B cell (primary cell): Measurements from ENCODE around the gene PDK1. TPM values are rescaled to one million over a fixed set of nuclear protein-coding genes. Genes with fewer than 3 reads are reported as not detected.

ENCODE experiments used
- ATAC-seq: fragments of 200-7000 bp; cut with Tn5 transposase; one replicate; pipeline ENCODE4 v1.10.0; 2021; ENCODE audit warnings: low read depth, mild to moderate bottlenecking, moderate number of reproducible peaks, moderate library complexity
- CTCF ChIA-PET: fragments of 350-600 bp; sonication (Branson Sonifier 250); formaldehyde crosslinking; loops from one replicate; lab custom pipeline; 2021; ENCODE audit warnings: antibody characterized with exemption, inconsistent platforms; lab: Charles Lee
- POLR2A ChIA-PET: fragments of 350-600 bp; sonication (Branson Sonifier 250); formaldehyde crosslinking; loops from one replicate; lab custom pipeline; 2021; ENCODE audit warnings: antibody characterized with exemption; lab: Charles Lee
- DNase-seq: peaks from one replicate; pipeline ENCODE4 v3.0.0; 2013
- H2AFZ ChIP-seq: 2 replicates; pipeline ENCODE4 v1.6.1; 2012; ENCODE audit warnings: mild to moderate bottlenecking, low read depth, low read length; ENCODE audit not compliant: insufficient read depth, poor library complexity, severe bottlenecking
- H3K27ac ChIP-seq, 2 donors: 1 replicate in 1 of 2; 2 replicates in 1 of 2; pipeline ENCODE4 v1.5.1; 2012 to 2013; ENCODE audit warnings: low read length in 2 of 2, mild to moderate bottlenecking in 2 of 2, moderate library complexity in 1 of 2
- H3K27me3 ChIP-seq, 4 experiments: fragments of 200-600 bp in 1 of 4; sonication (generic) in 1 of 4; replicated peaks in 1 of 4; 1 replicate in 2 of 4; 2 replicates in 2 of 4; pipeline versions ENCODE4 v1.6.1 to v1.7.0; 2013 to 2016; ENCODE audit warnings: low read length in 3 of 4, mild to moderate bottlenecking in 2 of 4, mixed read lengths in 1 of 4, moderate library complexity in 1 of 4; ENCODE audit not compliant: insufficient read depth in 4 of 4, control insufficient read depth in 3 of 4; ENCODE audit errors: control extremely low read depth in 1 of 4
- H3K36me3 ChIP-seq, 2 experiments: replicated peaks in 1 of 2; 1 replicate in 1 of 2; 2 replicates in 1 of 2; pipeline versions ENCODE4 v1.6.1 to v1.7.1; 2013; ENCODE audit warnings: low read length in 1 of 2; ENCODE audit not compliant: insufficient read depth in 2 of 2, control insufficient read depth in 1 of 2; ENCODE audit errors: control extremely low read depth in 1 of 2, extremely low read depth in 1 of 2
- H3K4me1 ChIP-seq, 2 donors: fragments of 200-600 bp in 1 of 2; sonication (generic) in 1 of 2; 1 replicate in 1 of 2; 2 replicates in 1 of 2; pipeline versions ENCODE4 v1.5.1 to v1.6.1; 2013 to 2017; ENCODE audit warnings: low read length in 2 of 2; ENCODE audit not compliant: control insufficient read depth in 2 of 2, insufficient read depth in 2 of 2
- H3K4me2 ChIP-seq: replicated peaks from 2 replicates; pipeline ENCODE3; 2012; ENCODE audit warnings: mild to moderate bottlenecking, low read depth, low read length; ENCODE audit not compliant: poor library complexity, severe bottlenecking
- H3K4me3 ChIP-seq, 5 experiments: fragments of 200-600 bp in 1 of 5; sonication (generic) in 1 of 5; 1 replicate in 3 of 5; 2 replicates in 2 of 5; pipeline versions ENCODE4 v1.5.1 to v1.7.0; 2011 to 2016; ENCODE audit warnings: low read length in 4 of 5, mild to moderate bottlenecking in 4 of 5, low read depth in 2 of 5, control low read depth in 1 of 5, moderate library complexity in 1 of 5; ENCODE audit not compliant: insufficient read depth in 1 of 5; ENCODE audit errors: control extremely low read depth in 1 of 5, extremely low read depth in 1 of 5
- H3K79me2 ChIP-seq: fragments of 200-600 bp; sonication (generic); one replicate; pipeline ENCODE4 v1.6.0; 2016; ENCODE audit warnings: low read length; ENCODE audit not compliant: control insufficient read depth, insufficient read depth
- H3K9ac ChIP-seq: fragments of 200-600 bp; sonication (generic); 2 replicates; pipeline ENCODE4 v1.6.1; 2017; ENCODE audit warnings: mild to moderate bottlenecking, low read length, moderate library complexity
- H3K9me3 ChIP-seq, 3 donors: one replicate each; pipeline versions ENCODE4 v1.6.1 to v1.7.1; 2013; ENCODE audit warnings: low read length in 2 of 3; ENCODE audit not compliant: control insufficient read depth in 2 of 3, insufficient read depth in 1 of 3; ENCODE audit errors: control extremely low read depth in 1 of 3
- H4K20me1 ChIP-seq: 2 replicates; pipeline ENCODE4 v1.6.0; 2012; ENCODE audit warnings: mild to moderate bottlenecking, low read length; ENCODE audit not compliant: insufficient read depth, control insufficient read depth, poor library complexity, severe bottlenecking
- H3K27ac Mint-ChIP-seq: one replicate; pipeline ENCODE4 v1.8.0; 2021; ENCODE audit warnings: mixed read lengths
- H3K27me3 Mint-ChIP-seq: one replicate; pipeline ENCODE4 v1.8.0; 2021; ENCODE audit warnings: mixed read lengths
- H3K4me1 Mint-ChIP-seq: one replicate; pipeline ENCODE4 v1.8.0; 2021; ENCODE audit warnings: mixed read lengths
- H3K4me3 Mint-ChIP-seq: one replicate; pipeline ENCODE4 v1.8.0; 2021; ENCODE audit warnings: mixed read lengths
- H3K9me3 Mint-ChIP-seq: one replicate; pipeline ENCODE4 v1.8.0; 2022; ENCODE audit warnings: mixed read lengths; ENCODE audit not compliant: insufficient read depth
- CTCF ChIP-seq: fragments of 200-600 bp; IDR thresholded peaks from one replicate; pipeline ENCODE4 v1.8.0; 2022; ENCODE audit warnings: antibody characterized with exemption, mild to moderate bottlenecking
- EZH2 ChIP-seq: IDR thresholded peaks from 2 replicates; pipeline ENCODE4 v1.6.1; 2012; ENCODE audit warnings: borderline replicate concordance, low read depth, mild to moderate bottlenecking, moderate library complexity, low read length; ENCODE audit not compliant: insufficient read depth, poor library complexity, severe bottlenecking
- WGBS: methylation state at CpG from one replicate; pipeline ENCODE4 v1.1.5; 2013; ENCODE audit warnings: missing lambda C conversion rate; ENCODE audit not compliant: insufficient coverage; 5-methylcytosine and 5-hydroxymethylcytosine counted together
- intact Hi-C: fragments of 100-400 bp; cut with micrococcal nuclease; formaldehyde crosslinking; loops from one replicate; pipeline ENCODE4 v1.10.0; 2022
- polyA plus RNA-seq: library from polyadenylated mRNA; depleted of rRNA; stranded (reverse); fragments of >200 nt; gene quantifications from 2 replicates; pipeline ENCODE4 v1.2.3, GENCODE V29; 2012
- total RNA-seq, 2 donors: library from RNA; stranded (reverse); fragments of 120-200 nt in 1 of 2; gene quantifications; 1 replicate in 1 of 2; 2 replicates in 1 of 2; pipeline versions ENCODE4 v1.2.3 to v1.2.4, GENCODE V29; 2013 to 2022

The PDK1 gene
- total and polyA plus RNA-seq, 2 donors (not counting 1 experiment from before 2014, with no cell fraction given), result 12.5 to 25.5 TPM

GRCh38 chr2:172545408-172546075 lies 10.3 kb upstream of the PDK1 start:
- no peaks in the 10 kb centered on the region for H3K27me3 Mint-ChIP-seq
- H3K9me3 Mint-ChIP-seq, result peaks cover 5% of the 10 kb centered on the region
- no peak overlapping the region for H3K4me3 Mint-ChIP-seq
- ChIA-PET CTCF (no interaction called here), POLR2A (no interaction called here)
- Histone ChIP-seq H3K36me3 (no peaks in the 10 kb centered on the region), H4K20me1 (no peaks in the 10 kb centered on the region), H3K27me3 (no peaks in the 10 kb centered on the region), H3K27ac (no peak overlapping the region), H3K9ac (no peak overlapping the region), H3K4me2 (no peak overlapping the region), H3K4me1 (peaks cover 5 to 6% of the 10 kb centered on the region in 2 donors), H3K9me3 (peaks cover 0 to 35% (median 13%) of the 10 kb centered on the region in 3 donors), H3K4me3 (no peak overlapping the region), H3K79me2 (peaks cover 30% of the 10 kb centered on the region), H2AFZ (no peak overlapping the region)
- TF ChIP-seq EZH2, result no peak
- TF ChIP-seq CTCF, result no peak
- H3K27ac Mint-ChIP-seq, result no peak overlapping the region
- no peak for ATAC-seq
- DNase-seq, result no peak
- WGBS, result no CpG with 5 or more reads among the region's 2 CpGs
- intact Hi-C loops, result no loop called here
- peaks cover 14% of the 10 kb centered on the region for H3K4me1 Mint-ChIP-seq

GRCh38 chr2:172549131-172549530 lies 6.8 kb upstream of the PDK1 start:
- POLR2A ChIA-PET, result no interaction called here

More at GRCh38 chr2:172549131-172549530, 6.8 kb upstream of the PDK1 start:
- Mint-ChIP-seq H3K27me3 (no peaks in the 10 kb centered on the region), H3K9me3 (no peaks in the 10 kb centered on the region), H3K27ac (no peak overlapping the region), H3K4me1 (peaks cover 14% of the 10 kb centered on the region), H3K4me3 (no peak overlapping the region)
- H3K27me3 ChIP-seq, result no peaks in the 10 kb centered on the region
- CTCF ChIA-PET, result no interaction called here
- no peak overlapping the region for H3K4me2 ChIP-seq
- no peak overlapping the region for H2AFZ ChIP-seq
- intact Hi-C loops, result no loop called here
- H3K4me3 ChIP-seq, result no peak overlapping the region
- no peak overlapping the region for H3K9ac ChIP-seq
- WGBS, result 100% methylated on average over 1 of the region's 1 CpG
- H4K20me1 ChIP-seq, result no peaks in the 10 kb centered on the region
- no peaks in the 10 kb centered on the region for H3K36me3 ChIP-seq
- peaks cover 5 to 6% of the 10 kb centered on the region in 2 donors for H3K4me1 ChIP-seq
- ATAC-seq (no peak), DNase-seq (no peak)
- no peak for TF ChIP-seq EZH2
- no peak for TF ChIP-seq CTCF
- H3K27ac ChIP-seq, result no peak overlapping the region
- peaks cover 57% of the 10 kb centered on the region for H3K79me2 ChIP-seq
- peaks cover 0 to 21% (median 12%) of the 10 kb centered on the region in 3 donors for H3K9me3 ChIP-seq
